WTC11 (cell line): ENCODE data around the gene FAU. TPM values are rescaled to one million over a fixed set of nuclear protein-coding genes. Genes with fewer than 3 reads are reported as not detected.

Experiments
- ATAC-seq: fragments of 200-7000 bp; cut with Tn5 transposase; 2 replicates; pipeline ENCODE4 v1.10.0; 2021; ENCODE audit warnings: mild to moderate bottlenecking, moderate library complexity
- CTCF ChIA-PET: fragments of 300-600 bp; sonication (Branson Sonifier 250); formaldehyde crosslinking; loops from one replicate; lab custom pipeline; 2021; ENCODE audit warnings: antibody characterized with exemption; lab: Charles Lee
- POLR2A ChIA-PET: fragments of 350-600 bp; sonication (Branson Sonifier 250); formaldehyde crosslinking; loops from one replicate; lab custom pipeline; 2021; ENCODE audit warnings: antibody characterized with exemption; lab: Charles Lee
- DNase-seq: peaks from one replicate; pipeline ENCODE4 v3.0.0; 2021; ENCODE audit warnings: low spot score
- H3K27ac Mint-ChIP-seq: 2 replicates; pipeline ENCODE4 v1.8.0; 2021; ENCODE audit warnings: mixed read lengths
- H3K27me3 Mint-ChIP-seq: 2 replicates; pipeline ENCODE4 v1.8.0; 2021; ENCODE audit warnings: low read depth, mild to moderate bottlenecking, moderate library complexity, mixed read lengths
- H3K36me3 Mint-ChIP-seq: 2 replicates; pipeline ENCODE4 v1.8.0; 2021; ENCODE audit warnings: mixed read lengths
- H3K4me1 Mint-ChIP-seq: 2 replicates; pipeline ENCODE4 v1.8.0; 2022; ENCODE audit warnings: mixed read lengths
- H3K4me3 Mint-ChIP-seq: 2 replicates; pipeline ENCODE4 v1.8.0; 2021; ENCODE audit warnings: mild to moderate bottlenecking, moderate library complexity, mixed read lengths
- H3K9me3 Mint-ChIP-seq: 2 replicates; pipeline ENCODE4 v1.8.0; 2021; ENCODE audit warnings: mixed read lengths
- AFF4 ChIP-seq: sonication (generic); formaldehyde crosslinking; IDR thresholded peaks from 2 replicates; pipeline ENCODE4 v1.8.1; 2023; ENCODE audit warnings: mild to moderate bottlenecking, missing genetic modification reagents, borderline replicate concordance
- ATF6 ChIP-seq: sonication (generic); formaldehyde crosslinking; IDR thresholded peaks from 2 replicates; pipeline ENCODE4 v1.8.1; 2023; ENCODE audit warnings: mild to moderate bottlenecking, missing genetic modification reagents
- CREB1 ChIP-seq: sonication (generic); formaldehyde crosslinking; IDR thresholded peaks from 2 replicates; pipeline ENCODE4 v1.8.0; 2023; ENCODE audit warnings: mild to moderate bottlenecking, missing genetic modification reagents
- E2F5 ChIP-seq: sonication (generic); formaldehyde crosslinking; IDR thresholded peaks from 2 replicates; pipeline ENCODE4 v1.8.1; 2022; ENCODE audit warnings: mild to moderate bottlenecking, moderate library complexity, missing genetic modification reagents
- EMX1 ChIP-seq: fragments of 250-450 bp; sonication (Bioruptor Pico); IDR thresholded peaks from 2 replicates; pipeline ENCODE4 v1.8.0; 2021; ENCODE audit warnings: mild to moderate bottlenecking
- ETV6 ChIP-seq: sonication (generic); formaldehyde crosslinking; IDR thresholded peaks from 2 replicates; pipeline ENCODE4 v1.8.1; 2022; ENCODE audit warnings: mild to moderate bottlenecking, missing genetic modification reagents
- FOXJ3 ChIP-seq: sonication (generic); formaldehyde crosslinking; IDR thresholded peaks from 2 replicates; pipeline ENCODE4 v1.9.0; 2021; ENCODE audit warnings: missing genetic modification reagents, mild to moderate bottlenecking, borderline replicate concordance
- FOXP1 ChIP-seq: sonication (generic); formaldehyde crosslinking; IDR thresholded peaks from 2 replicates; pipeline ENCODE4 v1.8.0; 2022; ENCODE audit warnings: missing genetic modification reagents, mild to moderate bottlenecking, moderate library complexity, borderline replicate concordance
- MXD4 ChIP-seq: fragments of 250-450 bp; sonication (Bioruptor Pico); IDR thresholded peaks from 2 replicates; pipeline ENCODE4 v1.8.0; 2021; ENCODE audit warnings: mild to moderate bottlenecking, moderate library complexity, borderline replicate concordance
- MYBL2 ChIP-seq: sonication (generic); formaldehyde crosslinking; IDR thresholded peaks from 2 replicates; pipeline ENCODE4 v1.8.1; 2023; ENCODE audit warnings: mild to moderate bottlenecking, moderate library complexity, missing genetic modification reagents
- RELA ChIP-seq: sonication (generic); formaldehyde crosslinking; IDR thresholded peaks from 2 replicates; pipeline ENCODE4 v1.8.1; 2022; ENCODE audit warnings: missing genetic modification reagents, mild to moderate bottlenecking, borderline replicate concordance
- SMAD3 ChIP-seq: sonication (generic); formaldehyde crosslinking; IDR thresholded peaks from 2 replicates; pipeline ENCODE4 v1.8.0; 2022; ENCODE audit warnings: missing genetic modification reagents, mild to moderate bottlenecking, borderline replicate concordance
- ZBTB21 ChIP-seq: sonication (generic); formaldehyde crosslinking; IDR thresholded peaks from 2 replicates; pipeline ENCODE4 v1.8.1; 2023; ENCODE audit warnings: mild to moderate bottlenecking, missing genetic modification reagents, borderline replicate concordance
- ZBTB43 ChIP-seq: sonication (generic); formaldehyde crosslinking; IDR thresholded peaks from 2 replicates; pipeline ENCODE4 v1.8.1; 2023; ENCODE audit warnings: mild to moderate bottlenecking, missing genetic modification reagents
- ZNF263 ChIP-seq: sonication (generic); formaldehyde crosslinking; IDR thresholded peaks from 2 replicates; pipeline ENCODE4 v1.8.1; 2022; ENCODE audit warnings: low read depth, mild to moderate bottlenecking, moderate library complexity, missing genetic modification reagents
- ZNF396 ChIP-seq: fragments of 250-450 bp; sonication (Bioruptor Pico); IDR thresholded peaks from 2 replicates; pipeline ENCODE4 v1.8.0; 2021; ENCODE audit warnings: mild to moderate bottlenecking, moderate library complexity, borderline replicate concordance
- ZNF423 ChIP-seq: fragments of 250-450 bp; sonication (Bioruptor Pico); IDR thresholded peaks from 2 replicates; pipeline ENCODE4 v2.1.2; 2022; ENCODE audit warnings: mild to moderate bottlenecking, moderate library complexity
- total RNA-seq: library from RNA; stranded (reverse); gene quantifications from 3 replicates; pipeline ENCODE4 v1.2.3, GENCODE V29; 2021

FAU gene
- total RNA-seq, 1 experiment from 2014 or later = 991 TPM

- Mint-ChIP-seq H3K4me3 (no peak overlapping the region), H3K27me3 (no peaks in the 10 kb centered on the region), H3K4me1 (peaks cover 13% of the 10 kb centered on the region), H3K27ac (no peak overlapping the region), H3K36me3 (peaks cover 27% of the 10 kb centered on the region), H3K9me3 (no peaks in the 10 kb centered on the region)
- no peak for DNase-seq
- POLR2A ChIA-PET = interaction anchor here (0.5 to 1.8 kb wide), 2 partner anchors 9 to 131 kb away, joined by 6 to 7 read pairs; partner anchors contain the start of genes FAU and MRPL49
- CTCF ChIA-PET = interaction anchor here (1.2 to 3.1 kb wide), 7 partner anchors 9 to 185 kb away, joined by 3 to 13 read pairs (median 4); partner anchors contain the start of genes CAPN1, FAU, MRPL49 and TM7SF2
- TF ChIP-seq E2F5 (CRISPR knock-in tag) (no peak), MXD4 (no peak), SMAD3 (CRISPR knock-in tag) (no peak), EMX1 (CRISPR knock-in tag) (no peak), FOXJ3 (no peak), MYBL2 (CRISPR knock-in tag) (no peak), ZNF263 (CRISPR knock-in tag) (no peak), ETV6 (CRISPR knock-in tag) (no peak), RELA (CRISPR knock-in tag) (no peak), ZNF423 (CRISPR knock-in tag) (no peak), CREB1 (no peak), ZBTB43 (CRISPR knock-in tag) (no peak), ATF6 (no peak), AFF4 (CRISPR knock-in tag) (no peak), FOXP1 (CRISPR knock-in tag) (no peak), ZNF396 (no peak), ZBTB21 (CRISPR knock-in tag) (no peak)
- ATAC-seq = no peak
These were observed 8.9 kb upstream of the FAU start for GRCh38 chr11:65130631-65131416.
